ENCODE data around the gene TBCE. TPM values are rescaled to one million over a fixed set of nuclear protein-coding genes. Genes with fewer than 3 reads are reported as not detected.
A peak's percentile ranks its signal among the peaks of the same experiment; 100 is the strongest.

Gene TBCE
- total RNA-seq, 1 experiment from 2014 or later, result 41.6 TPM

- H3K4me1 Mint-ChIP-seq, result peaks cover 3 to 4% of the 10 kb centered on the region in 2 experiments; a peak in 2 of 4 replicates
- H4K8ac ChIP-seq (replicated peaks; ENCODE audit: insufficient read length, low read depth, low read length), result no peak overlapping the region
- no peak overlapping the region for H2AK5ac ChIP-seq (ENCODE audit: insufficient read length, low read length)
- no peak overlapping the region for H4K5ac ChIP-seq (ENCODE audit: insufficient read length, low read depth, low read length)
- H2BK12ac ChIP-seq (ENCODE audit: insufficient read length, low read depth, low read length), result no peak overlapping the region
- H3K9me3 ChIP-seq (ENCODE audit: control insufficient read depth, low read depth, low read length), result no peaks in the 10 kb centered on the region
- H3K4ac ChIP-seq (ENCODE audit: low read depth, low read length), result no peak overlapping the region
- no peak overlapping the region for H3K9ac ChIP-seq (ENCODE audit: extremely low read depth, insufficient read length, low read length)
- no peaks in the 10 kb centered on the region for H3K79me2 ChIP-seq (ENCODE audit: insufficient read depth, low read length)
- H3K23me2 ChIP-seq (ENCODE audit: insufficient read length, low read depth, low read length, poor library complexity, severe bottlenecking), result no peaks in the 10 kb centered on the region
- no peaks in the 10 kb centered on the region; the same call in 1 of the 2 replicates for H3K4me1 ChIP-seq (ENCODE audit: insufficient read depth, low read length)
- no peak for DNase-seq
- WGBS (ENCODE audit: extremely low coverage, insufficient read length, low lambda C conversion rate), result no CpG with 5 or more reads among the region's 4 CpGs
- H3K27me3 Mint-ChIP-seq (ENCODE audit: low read depth), result no peaks in the 10 kb centered on the region
- no peaks in the 10 kb centered on the region for H3K27me3 ChIP-seq (ENCODE audit: insufficient read depth, low read length)
- no peak overlapping the region for H3K4me2 ChIP-seq (ENCODE audit: insufficient read depth, insufficient read length, low read length)
- no peak overlapping the region for H2BK120ac ChIP-seq (ENCODE audit: low read depth, low read length, poor library complexity, severe bottlenecking)
- no peak overlapping the region for H3K14ac ChIP-seq (ENCODE audit: insufficient read depth, low read length)
- no peak overlapping the region for H2BK15ac ChIP-seq (ENCODE audit: low read depth, low read length)
- H3K36me3 Mint-ChIP-seq (ENCODE audit: insufficient read depth in 1 of 3, low read depth in 3 of 3), result peaks cover 5 to 13% (median 11%) of the 10 kb centered on the region in 3 experiments; a peak in 5 of 7 replicates
- no peak overlapping the region for H3K56ac ChIP-seq (ENCODE audit: insufficient read length, low read depth, low read length)
- no peak overlapping the region for H4K91ac ChIP-seq (ENCODE audit: insufficient read length, low read depth, low read length)
- H2AFZ ChIP-seq (ENCODE audit: low read length), result no peak overlapping the region
- no peak overlapping the region for H3K4me3 Mint-ChIP-seq
- no peaks in the 10 kb centered on the region for H4K20me1 ChIP-seq (ENCODE audit: control insufficient read depth, insufficient read depth, insufficient read length)
- no peaks in the 10 kb centered on the region for H3K9me3 Mint-ChIP-seq
- H2BK5ac ChIP-seq (ENCODE audit: insufficient read length, low read length), result no peak overlapping the region
- TF ChIP-seq CTCF (conservative IDR thresholded peaks at IDR 0.05), result no peak
- no peak overlapping the region for H3T11ph ChIP-seq (ENCODE audit: low read length)
- no peak overlapping the region for H3K23ac ChIP-seq (ENCODE audit: insufficient read length, low read depth, low read length)
- H3K18ac ChIP-seq (ENCODE audit: insufficient read length, low read depth, low read length), result no peak overlapping the region
- peaks cover 9% of the 10 kb centered on the region for H3K79me1 ChIP-seq (ENCODE audit: insufficient read depth, low read depth, low read length, poor library complexity, severe bottlenecking)
- H3K27ac ChIP-seq (ENCODE audit: insufficient read length, low read depth, low read length), result no peak overlapping the region
- no peak overlapping the region for H2BK20ac ChIP-seq (ENCODE audit: low read depth, low read length, poor library complexity, severe bottlenecking)
- 0 out of 7 replicates have a peak overlapping the region, but pooled peaks of 1 of the 3 experiments have one; percentile 10 for H3K27ac Mint-ChIP-seq
These were observed 34.0 kb downstream of the TBCE start for GRCh38 chr1:235401251-235401650.
